B cell (primary cell): ENCODE measurements around the gene RESF1.

Experiments used
- CTCF ChIP-seq: fragments of 200-600 bp; IDR thresholded peaks from one replicate; pipeline ENCODE4 v1.8.0; 2022; ENCODE audit warnings: antibody characterized with exemption, mild to moderate bottlenecking
- EZH2 ChIP-seq: IDR thresholded peaks from 2 replicates; pipeline ENCODE4 v1.6.1; 2012; ENCODE audit warnings: borderline replicate concordance, low read depth, mild to moderate bottlenecking, moderate library complexity, low read length; ENCODE audit not compliant: insufficient read depth, poor library complexity, severe bottlenecking

- no peak for TF ChIP-seq CTCF
- TF ChIP-seq EZH2, result no peak
Observed at GRCh38 chr12:31944299-31944698, 14.9 kb upstream of the RESF1 start.
